Measurements from ENCODE around the gene ELFN1. TPM values are rescaled to one million over a fixed set of nuclear protein-coding genes. Genes with fewer than 3 reads are reported as not detected.

Gene ELFN1
- total and polyA plus RNA-seq, 10 of the 15 experiments (the other 5 are each of a cell fraction or from before 2014, with no cell fraction given), result 0.04 TPM; not detected in 9

DNA sequence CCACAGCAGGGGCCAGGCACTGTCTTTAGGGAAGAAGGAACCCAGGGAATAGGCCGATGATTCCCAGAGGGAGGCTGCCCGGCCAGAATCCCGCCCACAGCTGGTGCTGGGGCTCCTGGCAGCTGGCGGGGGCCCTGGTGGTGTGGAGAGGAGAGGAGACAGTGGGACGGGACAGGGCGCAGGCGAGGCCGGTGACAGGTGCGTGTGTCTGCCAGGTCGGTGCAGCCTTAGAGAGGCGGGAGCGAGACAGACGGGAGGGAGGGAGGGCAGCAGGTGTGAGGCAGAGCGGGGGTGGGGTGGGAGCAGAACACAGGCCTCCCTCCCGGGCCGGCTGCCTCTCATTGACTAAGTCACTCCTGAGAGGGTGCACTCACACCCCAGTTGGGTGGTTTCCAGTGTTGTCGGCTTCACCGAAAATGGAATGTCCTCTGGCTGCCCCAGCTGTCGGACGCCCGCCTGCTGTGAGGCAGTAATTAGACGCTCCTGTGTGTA is 55.2 kb downstream of the ELFN1 start (continued):
- TF ChIP-seq, protein P1, sequence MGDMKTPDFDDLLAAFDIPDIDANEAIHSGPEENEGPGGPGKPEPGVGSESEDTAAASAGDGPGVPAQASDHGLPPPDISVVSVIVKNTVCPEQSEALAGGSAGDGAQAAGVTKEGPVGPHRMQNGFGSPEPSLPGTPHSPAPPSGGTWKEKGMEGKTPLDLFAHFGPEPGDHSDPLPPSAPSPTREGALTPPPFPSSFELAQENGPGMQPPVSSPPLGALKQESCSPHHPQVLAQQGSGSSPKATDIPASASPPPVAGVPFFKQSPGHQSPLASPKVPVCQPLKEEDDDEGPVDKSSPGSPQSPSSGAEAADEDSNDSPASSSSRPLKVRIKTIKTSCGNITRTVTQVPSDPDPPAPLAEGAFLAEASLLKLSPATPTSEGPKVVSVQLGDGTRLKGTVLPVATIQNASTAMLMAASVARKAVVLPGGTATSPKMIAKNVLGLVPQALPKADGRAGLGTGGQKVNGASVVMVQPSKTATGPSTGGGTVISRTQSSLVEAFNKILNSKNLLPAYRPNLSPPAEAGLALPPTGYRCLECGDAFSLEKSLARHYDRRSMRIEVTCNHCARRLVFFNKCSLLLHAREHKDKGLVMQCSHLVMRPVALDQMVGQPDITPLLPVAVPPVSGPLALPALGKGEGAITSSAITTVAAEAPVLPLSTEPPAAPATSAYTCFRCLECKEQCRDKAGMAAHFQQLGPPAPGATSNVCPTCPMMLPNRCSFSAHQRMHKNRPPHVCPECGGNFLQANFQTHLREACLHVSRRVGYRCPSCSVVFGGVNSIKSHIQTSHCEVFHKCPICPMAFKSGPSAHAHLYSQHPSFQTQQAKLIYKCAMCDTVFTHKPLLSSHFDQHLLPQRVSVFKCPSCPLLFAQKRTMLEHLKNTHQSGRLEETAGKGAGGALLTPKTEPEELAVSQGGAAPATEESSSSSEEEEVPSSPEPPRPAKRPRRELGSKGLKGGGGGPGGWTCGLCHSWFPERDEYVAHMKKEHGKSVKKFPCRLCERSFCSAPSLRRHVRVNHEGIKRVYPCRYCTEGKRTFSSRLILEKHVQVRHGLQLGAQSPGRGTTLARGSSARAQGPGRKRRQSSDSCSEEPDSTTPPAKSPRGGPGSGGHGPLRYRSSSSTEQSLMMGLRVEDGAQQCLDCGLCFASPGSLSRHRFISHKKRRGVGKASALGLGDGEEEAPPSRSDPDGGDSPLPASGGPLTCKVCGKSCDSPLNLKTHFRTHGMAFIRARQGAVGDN (IDR thresholded peaks at IDR 0.05), result no peak

DNA sequence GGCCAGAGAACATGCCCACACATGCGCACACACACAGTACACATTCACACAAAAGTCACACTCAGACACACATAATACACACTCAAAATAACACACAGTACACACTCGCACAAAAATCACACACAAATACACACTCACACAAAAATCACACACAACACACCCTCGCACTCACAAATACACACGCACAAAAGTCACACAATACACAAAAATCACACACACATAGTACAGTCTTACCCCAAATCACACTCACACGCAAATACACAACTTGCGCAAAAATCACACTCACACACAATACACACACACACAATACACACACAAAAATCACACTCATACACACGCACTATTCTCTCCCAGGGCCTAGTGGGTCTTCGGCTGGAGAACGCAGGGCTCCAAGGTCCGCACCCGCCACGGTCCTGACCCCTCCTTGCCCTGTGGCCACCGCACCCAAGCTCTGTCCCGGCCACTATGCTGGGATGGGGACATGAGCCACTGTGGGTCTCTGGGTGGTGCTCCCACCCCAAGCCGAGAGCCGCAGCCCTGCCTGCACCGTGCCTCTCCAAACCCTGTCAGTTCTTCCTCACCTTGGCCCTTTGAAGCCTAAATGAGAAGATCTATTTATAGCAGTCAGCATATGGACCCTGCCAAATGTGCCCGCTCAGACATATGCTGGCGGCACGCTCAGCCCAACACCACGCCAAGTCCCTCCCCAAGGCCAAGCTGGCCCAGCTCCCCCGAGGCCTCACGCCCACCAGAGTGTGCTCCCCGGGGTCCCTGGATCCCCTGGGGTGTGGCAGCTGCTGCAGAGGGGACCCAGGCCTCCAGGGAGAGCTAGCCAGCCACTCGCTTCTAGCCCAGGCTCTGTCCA is 55.9 kb downstream of the ELFN1 start:
- ChIA-PET RAD21 (ENCODE audit: unreplicated experiment) (no interaction called here), SMC1A (ENCODE audit: uncharacterized antibody, unreplicated experiment) (no interaction called here), POLR2A (no interaction called here), CTCF (no interaction called here)
- no peaks in the 10 kb centered on the region for H3K4me1 ChIP-seq (ENCODE audit: control insufficient read depth, insufficient read depth, low read length)
- H3K9me3 ChIP-seq (replicated peaks; ENCODE audit: control insufficient read depth, insufficient read depth, low read length), result peaks cover 2% of the 10 kb centered on the region; the same call in 1 of the 3 replicates
- BruUV-seq (replicated peaks), result no TSS peak
- no peak overlapping the region for H2AFZ ChIP-seq (ENCODE audit: control insufficient read depth, low read depth, low read length)
- no peaks in the 10 kb centered on the region for H3K36me3 ChIP-seq (ENCODE audit: control insufficient read depth in 2 of 2, insufficient read depth in 2 of 2, low read length in 1 of 2)
- 49% methylated on average over 25 of the region's 25 CpGs for WGBS (ENCODE audit: insufficient coverage, insufficient replicate concordance, low lambda C conversion rate, missing lambda C conversion rate)
- no peaks in the 10 kb centered on the region for H3K27me3 ChIP-seq (replicated peaks in 1 of 2; ENCODE audit: control insufficient read depth in 2 of 2, insufficient read depth in 2 of 2, low read length in 1 of 2)
- intact Hi-C loops (cut with micrococcal nuclease; ENCODE audit: unreplicated experiment), result no loop called here
- H3K4me2 ChIP-seq (ENCODE audit: control insufficient read depth, insufficient read depth), result no peak overlapping the region
- DNase-seq (ENCODE audit: low read depth, low spot score), result no peak
- H3K27ac ChIP-seq (ENCODE audit: control insufficient read depth, insufficient read depth), result no peak overlapping the region
- H3K79me2 ChIP-seq (ENCODE audit: control insufficient read depth, insufficient read depth, low read length), result no peaks in the 10 kb centered on the region
- in situ Hi-C loops (cut with MboI), result no loop called here
- no peak for FAIRE-seq
- no peak overlapping the region for H3K4me3 ChIP-seq
- ATAC-seq, result no peak
- H4K20me1 ChIP-seq (ENCODE audit: control insufficient read depth, insufficient read depth), result no peaks in the 10 kb centered on the region
- no peak overlapping the region for H3K9ac ChIP-seq (ENCODE audit: control insufficient read depth, insufficient read depth, low read length)
- TF ChIP-seq ZNF24 (IDR thresholded peaks at IDR 0.05) (no peak), EGR1 (IDR thresholded peaks at IDR 0.05; ENCODE audit: borderline replicate concordance in 1 of 2, low read depth in 2 of 2, low read length in 2 of 2) (no peak), BRCA1 (IDR thresholded peaks at IDR 0.05; ENCODE audit: low read depth, low read length) (no peak), POLR2AphosphoS5 (IDR thresholded peaks at IDR 0.05; ENCODE audit: low read length) (no peak), PML (IDR thresholded peaks at IDR 0.05; ENCODE audit: low read length) (no peak), MEF2A (IDR thresholded peaks at IDR 0.05; ENCODE audit: insufficient read depth, low read depth, low read length) (no peak)
- TF ChIP-seq, protein P2, sequence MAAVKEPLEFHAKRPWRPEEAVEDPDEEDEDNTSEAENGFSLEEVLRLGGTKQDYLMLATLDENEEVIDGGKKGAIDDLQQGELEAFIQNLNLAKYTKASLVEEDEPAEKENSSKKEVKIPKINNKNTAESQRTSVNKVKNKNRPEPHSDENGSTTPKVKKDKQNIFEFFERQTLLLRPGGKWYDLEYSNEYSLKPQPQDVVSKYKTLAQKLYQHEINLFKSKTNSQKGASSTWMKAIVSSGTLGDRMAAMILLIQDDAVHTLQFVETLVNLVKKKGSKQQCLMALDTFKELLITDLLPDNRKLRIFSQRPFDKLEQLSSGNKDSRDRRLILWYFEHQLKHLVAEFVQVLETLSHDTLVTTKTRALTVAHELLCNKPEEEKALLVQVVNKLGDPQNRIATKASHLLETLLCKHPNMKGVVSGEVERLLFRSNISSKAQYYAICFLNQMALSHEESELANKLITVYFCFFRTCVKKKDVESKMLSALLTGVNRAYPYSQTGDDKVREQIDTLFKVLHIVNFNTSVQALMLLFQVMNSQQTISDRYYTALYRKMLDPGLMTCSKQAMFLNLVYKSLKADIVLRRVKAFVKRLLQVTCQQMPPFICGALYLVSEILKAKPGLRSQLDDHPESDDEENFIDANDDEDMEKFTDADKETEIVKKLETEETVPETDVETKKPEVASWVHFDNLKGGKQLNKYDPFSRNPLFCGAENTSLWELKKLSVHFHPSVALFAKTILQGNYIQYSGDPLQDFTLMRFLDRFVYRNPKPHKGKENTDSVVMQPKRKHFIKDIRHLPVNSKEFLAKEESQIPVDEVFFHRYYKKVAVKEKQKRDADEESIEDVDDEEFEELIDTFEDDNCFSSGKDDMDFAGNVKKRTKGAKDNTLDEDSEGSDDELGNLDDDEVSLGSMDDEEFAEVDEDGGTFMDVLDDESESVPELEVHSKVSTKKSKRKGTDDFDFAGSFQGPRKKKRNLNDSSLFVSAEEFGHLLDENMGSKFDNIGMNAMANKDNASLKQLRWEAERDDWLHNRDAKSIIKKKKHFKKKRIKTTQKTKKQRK (IDR thresholded peaks at IDR 0.05; ENCODE audit: low read depth, low read length), result no peak
- TF ChIP-seq, protein P3, sequence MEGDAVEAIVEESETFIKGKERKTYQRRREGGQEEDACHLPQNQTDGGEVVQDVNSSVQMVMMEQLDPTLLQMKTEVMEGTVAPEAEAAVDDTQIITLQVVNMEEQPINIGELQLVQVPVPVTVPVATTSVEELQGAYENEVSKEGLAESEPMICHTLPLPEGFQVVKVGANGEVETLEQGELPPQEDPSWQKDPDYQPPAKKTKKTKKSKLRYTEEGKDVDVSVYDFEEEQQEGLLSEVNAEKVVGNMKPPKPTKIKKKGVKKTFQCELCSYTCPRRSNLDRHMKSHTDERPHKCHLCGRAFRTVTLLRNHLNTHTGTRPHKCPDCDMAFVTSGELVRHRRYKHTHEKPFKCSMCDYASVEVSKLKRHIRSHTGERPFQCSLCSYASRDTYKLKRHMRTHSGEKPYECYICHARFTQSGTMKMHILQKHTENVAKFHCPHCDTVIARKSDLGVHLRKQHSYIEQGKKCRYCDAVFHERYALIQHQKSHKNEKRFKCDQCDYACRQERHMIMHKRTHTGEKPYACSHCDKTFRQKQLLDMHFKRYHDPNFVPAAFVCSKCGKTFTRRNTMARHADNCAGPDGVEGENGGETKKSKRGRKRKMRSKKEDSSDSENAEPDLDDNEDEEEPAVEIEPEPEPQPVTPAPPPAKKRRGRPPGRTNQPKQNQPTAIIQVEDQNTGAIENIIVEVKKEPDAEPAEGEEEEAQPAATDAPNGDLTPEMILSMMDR (IDR thresholded peaks at IDR 0.05 in 2 of 3, conservative IDR thresholded peaks at IDR 0.05 in 1 of 3; ENCODE audit: control insufficient read depth in 2 of 3, extremely low read depth in 1 of 3, insufficient read depth in 1 of 3, low read depth in 3 of 3, low read length in 3 of 3), result no peak
- TF ChIP-seq, protein P4, sequence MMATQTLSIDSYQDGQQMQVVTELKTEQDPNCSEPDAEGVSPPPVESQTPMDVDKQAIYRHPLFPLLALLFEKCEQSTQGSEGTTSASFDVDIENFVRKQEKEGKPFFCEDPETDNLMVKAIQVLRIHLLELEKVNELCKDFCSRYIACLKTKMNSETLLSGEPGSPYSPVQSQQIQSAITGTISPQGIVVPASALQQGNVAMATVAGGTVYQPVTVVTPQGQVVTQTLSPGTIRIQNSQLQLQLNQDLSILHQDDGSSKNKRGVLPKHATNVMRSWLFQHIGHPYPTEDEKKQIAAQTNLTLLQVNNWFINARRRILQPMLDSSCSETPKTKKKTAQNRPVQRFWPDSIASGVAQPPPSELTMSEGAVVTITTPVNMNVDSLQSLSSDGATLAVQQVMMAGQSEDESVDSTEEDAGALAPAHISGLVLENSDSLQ (IDR thresholded peaks at IDR 0.05), result no peak

All from GM12878 (cell line).